GM12892 (cell line): ENCODE data around the gene RAPGEF1.
"Not testable (repeated sequence)": the region's sequence is repeated elsewhere in the genome, so short reads cannot be mapped to it uniquely, and the experiment has no call there.

Experiments
- DNase-seq: peaks from one replicate; pipeline ENCODE4 v3.0.0; 2011; ENCODE audit not compliant: insufficient read length
- FAIRE-seq: peaks from 2 replicates; lab custom pipeline; 2011; peaks lifted over from hg19 to GRCh38; lab: Jason Lieb, UNC
- POLR2A ChIP-seq: IDR thresholded peaks from 2 replicates; pipeline ENCODE4 v1.6.1; 2011; ENCODE audit warnings: low read depth, low read length, control low read depth
- POLR2AphosphoS5 ChIP-seq: IDR thresholded peaks from 2 replicates; pipeline ENCODE4 v1.6.1; 2011; ENCODE audit warnings: low read depth, low read length, control low read depth
- TAF1 ChIP-seq: IDR thresholded peaks from 2 replicates; pipeline ENCODE4 v1.6.1; 2011; ENCODE audit warnings: low read depth, mild to moderate bottlenecking, control low read depth, low read length, borderline replicate concordance

RAPGEF1 gene

GRCh38 chr9:131666774-131667173 is 73.1 kb downstream of the RAPGEF1 start:
- DNase-seq (no peak), FAIRE-seq (no peak)
- 0 out of 2 replicates have a peak, but pooled peaks have one; percentile 4 for TF ChIP-seq POLR2A
- no peak for TF ChIP-seq TAF1

GRCh38 chr9:131666029-131666428 is 73.8 kb downstream of the RAPGEF1 start:
- TF ChIP-seq POLR2AphosphoS5 (no peak), TAF1 (no peak), POLR2A (no peak)
- DNase-seq (no peak), FAIRE-seq (no peak)

DNA sequence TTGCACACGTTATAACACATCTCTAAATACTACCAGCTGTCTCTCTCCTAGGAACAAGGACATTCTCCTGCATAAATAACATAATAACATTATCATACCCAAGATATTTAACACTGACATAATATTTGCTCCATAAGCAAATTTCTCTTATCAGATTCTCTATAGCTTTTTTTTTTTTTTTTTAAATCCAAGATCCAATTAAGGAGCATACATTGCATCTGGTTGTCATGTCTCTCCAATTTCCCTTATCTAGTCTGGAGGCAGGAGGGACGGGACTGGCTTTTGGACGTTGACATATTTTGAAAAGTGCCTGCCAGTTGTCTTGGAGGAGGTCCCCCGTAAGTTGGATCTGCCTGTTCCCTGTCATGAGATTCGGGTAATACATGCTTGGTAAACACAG is 76.6 kb downstream of the RAPGEF1 start:
- FAIRE-seq (no peak), DNase-seq (no peak)
- TF ChIP-seq POLR2A (no peak), TAF1 (no peak)

- 0 out of 2 replicates have a peak, but pooled peaks have one; percentile 12 for TF ChIP-seq POLR2AphosphoS5
- not testable (repeated sequence) for FAIRE-seq, DNase-seq
These were observed 77.6 kb downstream of the RAPGEF1 start for GRCh38 chr9:131662289-131662621.

- 0 out of 2 replicates have a peak, but pooled peaks have one; percentile 21 for TF ChIP-seq POLR2AphosphoS5
- no peak for TF ChIP-seq POLR2A
- FAIRE-seq (peak; percentile 73), DNase-seq (no peak)
These were observed 78.1 kb downstream of the RAPGEF1 start for GRCh38 chr9:131661568-131662288.

DNA sequence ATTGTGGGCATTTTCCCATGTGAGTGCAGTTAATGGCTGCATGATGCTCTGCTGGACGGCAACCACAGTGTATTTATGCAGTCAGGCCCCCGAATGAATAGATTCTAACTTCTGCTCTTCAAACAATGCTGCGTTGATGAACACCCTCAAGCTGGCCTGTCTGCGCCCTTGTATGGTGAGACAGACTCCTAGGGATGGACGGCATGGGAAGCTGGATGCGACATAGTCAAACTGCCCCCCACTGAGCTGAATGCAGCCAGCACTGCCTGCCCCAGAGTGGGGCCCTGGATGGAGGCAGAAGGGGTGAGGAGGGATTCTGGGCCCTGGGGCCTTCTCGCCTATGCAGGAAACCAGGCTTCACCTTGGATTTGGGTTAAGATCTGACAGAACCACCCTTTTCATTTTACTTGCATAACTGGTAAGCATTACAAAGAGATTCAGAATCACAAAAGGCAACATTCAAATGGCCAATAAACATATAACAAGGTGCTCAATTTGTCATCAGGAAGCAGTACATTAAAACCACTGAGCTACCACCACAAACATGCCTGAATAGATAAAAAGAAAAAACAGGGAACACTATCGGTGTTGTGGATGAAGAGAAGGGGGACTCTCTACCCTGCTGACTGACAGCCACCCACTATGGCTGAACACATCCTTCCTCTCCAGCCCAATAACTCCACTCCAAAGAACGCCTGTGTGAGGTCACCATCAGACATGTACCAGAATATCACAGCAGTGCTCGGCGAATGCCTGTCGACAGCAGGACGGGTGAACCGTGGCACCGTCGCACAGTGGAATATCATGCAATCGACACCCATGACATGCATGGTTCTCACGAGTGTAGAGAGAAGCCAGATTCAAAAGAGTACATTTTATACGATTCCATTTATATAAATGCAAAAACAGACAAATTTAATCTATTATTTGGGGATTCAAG is 79.1 kb downstream of the RAPGEF1 start:
- TF ChIP-seq POLR2A = no peak
- 0 out of 2 replicates have a peak, but pooled peaks have one; percentile 40 for TF ChIP-seq POLR2AphosphoS5
- TF ChIP-seq TAF1 = no peak
- FAIRE-seq (no peak), DNase-seq (no peak)

GRCh38 chr9:131658377-131659129 is 81.3 kb downstream of the RAPGEF1 start:
- DNase-seq (no peak), FAIRE-seq (no peak)

DNA sequence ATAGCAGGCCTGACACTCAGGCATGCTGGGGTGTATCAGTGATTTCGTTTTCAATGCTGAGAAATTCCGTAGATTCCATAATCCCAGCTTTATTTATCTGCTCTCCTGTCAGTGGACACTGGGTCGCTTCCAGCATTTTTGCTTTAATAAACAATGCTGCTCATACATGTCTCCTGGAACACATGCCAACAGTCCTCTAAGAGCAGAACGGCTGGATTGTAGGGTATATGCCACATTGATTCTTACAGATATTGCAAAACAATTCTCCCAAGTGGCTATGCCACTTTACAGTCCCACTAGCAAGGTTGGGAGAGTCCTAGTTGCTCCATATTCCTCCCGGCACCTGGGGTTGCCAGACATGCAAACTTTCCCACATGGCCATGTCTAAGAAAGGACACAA is 81.9 kb downstream of the RAPGEF1 start:
- DNase-seq (no peak), FAIRE-seq (no peak)
- TF ChIP-seq TAF1 = no peak
- no peak for TF ChIP-seq POLR2AphosphoS5
- no peak for TF ChIP-seq POLR2A

More at GRCh38 chr9:131658377-131659129, 81.3 kb downstream of the RAPGEF1 start:
- TF ChIP-seq TAF1 (no peak), POLR2AphosphoS5 (no peak), POLR2A (no peak)

GRCh38 chr9:131657456-131657855 is 82.4 kb downstream of the RAPGEF1 start:
- no peak for DNase-seq
- TF ChIP-seq TAF1 (no peak), POLR2AphosphoS5 (no peak), POLR2A (no peak; the same call in 1 of the 2 replicates)
- no peak for FAIRE-seq

DNA sequence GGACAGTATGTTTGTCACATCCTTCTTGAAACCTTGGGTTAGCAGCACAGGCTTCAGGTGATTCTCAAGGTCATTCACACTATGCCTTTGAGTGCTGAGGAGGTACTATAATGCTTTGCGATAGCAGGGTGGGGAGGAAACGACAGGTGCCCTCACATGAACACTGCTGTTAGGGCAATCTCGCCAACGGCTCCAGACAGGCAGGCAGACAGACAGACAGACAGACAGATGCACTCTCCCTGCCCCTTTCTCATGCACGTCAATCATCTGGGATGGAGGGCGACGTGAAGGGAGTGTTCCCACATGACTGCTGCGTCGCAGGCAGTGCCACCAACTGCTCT is 82.9 kb downstream of the RAPGEF1 start:
- TF ChIP-seq POLR2A = no peak
- no peak for TF ChIP-seq TAF1
- TF ChIP-seq POLR2AphosphoS5 = no peak
- peak; percentile 77 for FAIRE-seq

DNA sequence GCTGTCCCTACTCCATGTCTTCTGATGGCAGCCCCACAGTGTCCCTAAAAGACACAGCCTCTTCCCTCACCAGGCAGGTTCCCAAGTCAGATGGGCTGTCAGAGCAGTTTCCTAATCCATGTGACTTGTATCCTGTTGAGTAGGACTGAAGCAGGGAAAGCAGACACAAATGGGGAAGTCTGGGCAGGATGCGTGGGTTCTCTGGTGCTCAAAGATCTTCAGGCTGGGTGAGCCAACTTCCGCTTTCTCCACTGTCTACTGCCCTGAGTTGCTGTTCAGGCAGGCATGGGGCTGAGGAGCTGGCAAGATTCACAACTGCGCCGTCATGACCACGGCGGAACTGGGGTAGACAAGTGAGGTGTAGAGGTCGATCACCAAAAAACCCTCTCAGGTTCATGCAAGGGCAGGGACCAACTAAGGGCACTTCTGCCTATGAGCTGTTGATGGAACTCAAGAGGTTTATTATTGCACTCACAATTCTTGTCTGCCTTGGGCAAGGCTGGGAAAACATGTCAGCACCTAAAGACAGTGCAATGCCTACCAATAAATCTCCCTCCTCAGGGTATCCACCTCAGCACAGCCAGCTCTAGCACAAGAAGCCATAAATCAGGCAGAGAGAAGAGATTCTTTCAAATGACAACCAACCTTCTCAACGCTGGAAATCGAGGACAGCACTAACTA is 83.4 kb downstream of the RAPGEF1 start:
- TF ChIP-seq POLR2A (peak; percentile 11; the same call in 1 of the 2 replicates), POLR2AphosphoS5 (no peak)
- peak; percentile 63 for FAIRE-seq
- no peak for DNase-seq

More for the DNA sequence above, 82.9 kb downstream of the RAPGEF1 start:
- no peak for DNase-seq

DNA sequence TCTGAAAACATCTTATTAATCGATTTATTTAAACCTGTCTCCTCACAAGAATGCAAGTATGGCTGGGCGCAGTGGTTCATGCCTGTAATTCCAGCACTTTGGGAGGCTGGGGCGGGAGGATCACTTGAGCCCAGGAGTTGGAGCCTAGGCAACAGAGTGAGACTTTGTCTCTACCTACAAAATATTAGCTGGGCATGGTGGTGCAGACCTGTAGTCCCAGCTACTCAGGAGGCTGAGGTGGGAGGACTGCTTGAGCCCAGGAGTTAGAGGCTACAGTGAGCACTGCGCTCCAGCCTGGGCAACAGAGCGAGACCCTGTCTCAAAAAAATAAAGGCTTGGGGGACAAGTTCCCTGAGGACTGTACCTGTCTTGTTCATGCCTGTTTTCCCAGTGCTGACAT is 85.5 kb downstream of the RAPGEF1 start:
- not testable (repeated sequence) for DNase-seq, FAIRE-seq
